Body of pancreas (tissue), 4 donors: ENCODE results near the gene ZNF536.

Source experiments
- CTCF ChIP-seq, 7 experiments: fragments of 450-650 bp in 4 of 7; fragments of 200-600 bp in 3 of 7; sonication (generic) in 3 of 7; IDR thresholded peaks; one replicate each; pipeline ENCODE4 v1.5.1; 2016 to 2019; ENCODE audit warnings: antibody characterized with exemption in 7 of 7
- POLR2A ChIP-seq, 3 donors: fragments of 450-650 bp; IDR thresholded peaks; one replicate each; pipeline ENCODE4 v1.6.1; 2016; ENCODE audit warnings: antibody characterized with exemption in 3 of 3, mild to moderate bottlenecking in 2 of 3

GRCh38 chr19:30376826-30377425 lies 4.7 kb downstream of the ZNF536 start:
- TF ChIP-seq CTCF (IDR thresholded peaks at IDR 0.05) (no peak), POLR2A (IDR thresholded peaks at IDR 0.05) (no peak)
